Measurements from ENCODE around the gene CEMIP.

GRCh38 chr15:80923668-80924067 is 144.5 kb downstream of the CEMIP start:
- no peak for TF ChIP-seq POLR2A (IDR thresholded peaks at IDR 0.05)
- no peak for TF ChIP-seq CTCF (IDR thresholded peaks at IDR 0.05)

All from adrenal gland (tissue), 5 donors.